WTC11 (cell line): ENCODE measurements around the gene RD3L.

ENCODE experiments used
- CREB1 ChIP-seq: sonication (generic); formaldehyde crosslinking; IDR thresholded peaks from 2 replicates; pipeline ENCODE4 v1.8.0; 2023; ENCODE audit warnings: mild to moderate bottlenecking, missing genetic modification reagents
- CTCF ChIP-seq: fragments of 200-600 bp; IDR thresholded peaks from 2 replicates; pipeline ENCODE4 v1.8.0; 2022; ENCODE audit warnings: antibody characterized with exemption
- ELF4 ChIP-seq: sonication (generic); formaldehyde crosslinking; IDR thresholded peaks from 2 replicates; pipeline ENCODE4 v1.8.1; 2022; ENCODE audit warnings: low read depth, mild to moderate bottlenecking, moderate library complexity, missing genetic modification reagents
- EMX1 ChIP-seq: fragments of 250-450 bp; sonication (Bioruptor Pico); IDR thresholded peaks from 2 replicates; pipeline ENCODE4 v1.8.0; 2021; ENCODE audit warnings: mild to moderate bottlenecking
- JAZF1 ChIP-seq: fragments of 250-450 bp; sonication (Bioruptor Pico); IDR thresholded peaks from 2 replicates; pipeline ENCODE4 v1.9.0; 2021; ENCODE audit warnings: moderate library complexity, mild to moderate bottlenecking, inconsistent platforms
- MAX ChIP-seq: sonication (generic); formaldehyde crosslinking; IDR thresholded peaks from 2 replicates; pipeline ENCODE4 v1.8.0; 2022; ENCODE audit warnings: mild to moderate bottlenecking, missing genetic modification reagents
- NFYB ChIP-seq: sonication (generic); formaldehyde crosslinking; conservative IDR thresholded peaks from 2 replicates; pipeline ENCODE4 v1.8.0; 2022; ENCODE audit warnings: low read depth, missing genetic modification reagents
- ZNF317 ChIP-seq: sonication (generic); formaldehyde crosslinking; IDR thresholded peaks from 2 replicates; pipeline ENCODE4 v1.8.1; 2023; ENCODE audit warnings: low read depth, mild to moderate bottlenecking, moderate library complexity, missing genetic modification reagents, borderline replicate concordance
- ZNF416 ChIP-seq: fragments of 250-450 bp; sonication (Bioruptor Pico); IDR thresholded peaks from 2 replicates; pipeline ENCODE4 v1.9.0; 2021; ENCODE audit warnings: mild to moderate bottlenecking, inconsistent platforms

DNA sequence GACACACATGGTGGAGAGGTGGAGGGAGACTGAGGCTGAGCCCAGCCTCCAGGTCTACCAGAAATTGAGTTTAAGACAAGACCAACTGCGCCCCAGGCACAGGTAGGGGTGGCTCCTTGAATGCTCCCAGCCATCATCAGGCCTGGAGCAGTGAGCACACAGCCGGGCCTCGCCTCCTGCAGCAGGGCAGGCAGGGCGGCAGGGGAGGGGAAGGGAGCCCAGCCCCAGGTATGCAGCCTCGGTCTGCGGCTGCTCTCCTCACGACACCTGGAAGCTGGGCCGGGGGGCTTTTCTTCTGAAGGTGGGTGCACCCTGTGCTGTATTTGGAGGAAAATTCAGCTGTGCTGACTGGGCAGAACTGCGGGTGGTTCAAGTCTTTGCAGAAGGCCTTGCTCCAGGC lies 43.6 kb downstream of the RD3L start:
- TF ChIP-seq ELF4 (no peak), EMX1 (CRISPR knock-in tag) (no peak), CREB1 (no peak), CTCF (no peak), MAX (no peak), ZNF416 (CRISPR knock-in tag) (no peak), NFYB (CRISPR knock-in tag) (no peak), JAZF1 (CRISPR knock-in tag) (no peak), ZNF317 (no peak)
